CD4-positive, alpha-beta T cell (primary cell): ENCODE data around the gene KLF13. TPM values are rescaled to one million over a fixed set of nuclear protein-coding genes. Genes with fewer than 3 reads are reported as not detected.

Experiments
- ATAC-seq: fragments of 200-7000 bp; cut with Tn5 transposase; one replicate; pipeline ENCODE4 v1.10.0; 2022; ENCODE audit warnings: mild to moderate bottlenecking; ENCODE audit not compliant: poor library complexity
- CTCF ChIA-PET: fragments of 350-600 bp; sonication (Branson Sonifier 250); formaldehyde crosslinking; loops from one replicate; lab custom pipeline; 2021; ENCODE audit warnings: antibody characterized with exemption, inconsistent platforms; lab: Charles Lee
- POLR2A ChIA-PET: fragments of 350-600 bp; sonication (Branson Sonifier 250); formaldehyde crosslinking; loops from one replicate; lab custom pipeline; 2021; ENCODE audit warnings: antibody characterized with exemption, inconsistent platforms; lab: Charles Lee
- DNase-seq, 14 experiments: peaks; one replicate each; pipeline ENCODE4 v3.0.0-alpha.2; 2013 to 2020; ENCODE audit warnings: mixed read lengths in 2 of 14
- H3K27ac ChIP-seq, 2 donors: one replicate each; pipeline versions ENCODE4 v1.5.1 to v1.7.0; 2013; ENCODE audit warnings: low read length in 2 of 2, low read depth in 1 of 2, mild to moderate bottlenecking in 1 of 2
- H3K27me3 ChIP-seq, 2 experiments: 1 replicate in 1 of 2; 2 replicates in 1 of 2; pipeline versions ENCODE4 v1.6.1 to v1.7.0; 2013; ENCODE audit warnings: low read length in 2 of 2, control low read depth in 1 of 2, mild to moderate bottlenecking in 1 of 2, moderate library complexity in 1 of 2; ENCODE audit not compliant: insufficient read depth in 2 of 2, control insufficient read depth in 1 of 2
- H3K36me3 ChIP-seq: one replicate; pipeline ENCODE4 v1.6.1; 2013; ENCODE audit warnings: low read length, control low read depth; ENCODE audit not compliant: insufficient read depth
- H3K4me1 ChIP-seq: one replicate; pipeline ENCODE4 v1.6.1; 2013; ENCODE audit warnings: low read length, control low read depth; ENCODE audit not compliant: insufficient read depth
- H3K4me3 ChIP-seq: one replicate; pipeline ENCODE4 v1.5.1; 2013; ENCODE audit warnings: mild to moderate bottlenecking, low read length, moderate library complexity
- H3K9me3 ChIP-seq, 2 experiments: 1 replicate in 1 of 2; 2 replicates in 1 of 2; pipeline versions ENCODE4 v1.6.1 to v1.7.0; 2013; ENCODE audit warnings: low read length in 2 of 2, mild to moderate bottlenecking in 2 of 2, control low read depth in 1 of 2, moderate library complexity in 1 of 2; ENCODE audit not compliant: control insufficient read depth in 1 of 2, insufficient read depth in 1 of 2
- H3K27ac Mint-ChIP-seq: one replicate; pipeline ENCODE4 v1.8.0; 2020; ENCODE audit warnings: mixed read lengths
- H3K27me3 Mint-ChIP-seq: one replicate; pipeline ENCODE4 v1.8.0; 2021; ENCODE audit warnings: mixed read lengths
- H3K36me3 Mint-ChIP-seq: one replicate; pipeline ENCODE4 v1.8.0; 2021; ENCODE audit warnings: low read depth, mixed read lengths
- H3K4me1 Mint-ChIP-seq: one replicate; pipeline ENCODE4 v1.8.0; 2021; ENCODE audit warnings: low read depth, mixed read lengths
- H3K4me3 Mint-ChIP-seq: one replicate; pipeline ENCODE4 v1.8.0; 2020; ENCODE audit warnings: mild to moderate bottlenecking, mixed read lengths
- H3K9me3 Mint-ChIP-seq: one replicate; pipeline ENCODE4 v1.8.0; 2020; ENCODE audit warnings: mixed read lengths
- CTCF ChIP-seq: fragments of 200-600 bp; IDR thresholded peaks from one replicate; pipeline ENCODE4 v1.8.0; 2022; ENCODE audit warnings: antibody characterized with exemption, mild to moderate bottlenecking
- intact Hi-C, 2 experiments: fragments of 100-400 bp; cut with DNase I in 1 of 2; cut with micrococcal nuclease in 1 of 2; formaldehyde crosslinking; loops; one replicate each; pipeline versions ENCODE4 v1.15.1 to v1.9.0; 2023 to 2025; cut with DNase I, micrococcal nuclease
- total RNA-seq, 174 experiments: library from RNA in 2 of 174; stranded (reverse) in 2 of 174; gene quantifications; one replicate each; pipeline ENCODE4 v1.2.3 and lab custom pipeline; 2021 to 2026

KLF13 gene
- total RNA-seq, 2 experiments from 2014 or later: 284 to 308 TPM

DNA sequence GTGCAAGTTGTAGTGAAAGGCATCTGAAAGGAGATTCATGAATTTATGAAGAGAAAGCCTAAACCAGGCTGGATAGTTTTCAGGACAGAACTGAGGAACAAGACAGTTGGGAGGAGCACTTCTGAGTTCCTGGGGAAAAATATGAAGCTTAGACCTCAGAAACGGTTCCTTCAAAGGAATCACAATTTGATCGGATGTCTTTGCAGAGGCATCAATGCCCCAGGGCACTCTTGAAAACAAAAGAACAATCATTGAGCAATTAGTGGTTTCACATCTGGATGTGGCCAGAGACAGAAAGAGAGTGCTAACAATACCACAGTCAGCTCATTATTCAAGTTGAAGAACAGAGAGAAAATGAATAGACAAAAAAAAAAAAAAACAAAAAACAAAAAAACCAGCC is 86.2 kb downstream of the KLF13 start:
- H3K27ac Mint-ChIP-seq: no peak overlapping the region
- peaks cover 5% of the 10 kb centered on the region for H3K36me3 Mint-ChIP-seq
- intact Hi-C loops: no loop called here
- no peaks in the 10 kb centered on the region for H3K4me1 ChIP-seq
- POLR2A ChIA-PET: interaction anchor here (1.1 to 3.3 kb wide), 2 partner anchors 20 to 21 kb away, joined by 3 to 14 read pairs; no protein-coding TSS in a partner anchor
- H3K4me1 Mint-ChIP-seq: no peaks in the 10 kb centered on the region
- ATAC-seq (no peak), DNase-seq (no peak)
- H3K9me3 Mint-ChIP-seq: peaks cover 6% of the 10 kb centered on the region
- peaks cover 4 to 14% of the 10 kb centered on the region in 2 experiments for H3K9me3 ChIP-seq
- H3K4me3 ChIP-seq: no peak overlapping the region
- TF ChIP-seq CTCF: no peak
- H3K27me3 Mint-ChIP-seq: no peaks in the 10 kb centered on the region
- H3K27me3 ChIP-seq: no peaks in the 10 kb centered on the region
- CTCF ChIA-PET: interaction anchor here (0.6 kb wide), 1 partner anchor 80 kb away, joined by 3 read pairs; no protein-coding TSS in a partner anchor
- no peaks in the 10 kb centered on the region for H3K36me3 ChIP-seq
- no peak overlapping the region for H3K27ac ChIP-seq
- H3K4me3 Mint-ChIP-seq: no peak overlapping the region

DNA sequence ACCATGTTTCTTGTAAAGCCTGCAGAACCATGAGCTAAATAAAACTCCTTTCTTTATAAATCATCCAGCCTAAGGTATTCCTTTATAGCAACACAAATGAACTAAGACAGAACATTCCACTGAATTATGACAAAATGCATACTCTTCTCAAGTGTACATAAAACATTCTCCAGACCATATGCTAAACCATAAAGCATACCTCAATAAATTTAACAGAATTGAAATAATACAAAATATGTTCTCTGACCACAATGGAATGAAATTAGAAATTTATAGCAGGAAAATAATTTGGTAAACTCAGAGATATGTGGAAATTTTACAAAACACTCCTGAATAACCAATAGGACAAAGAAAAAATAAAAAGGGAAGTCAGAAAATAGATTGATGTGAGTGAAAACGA is 88.6 kb downstream of the KLF13 start:
- Histone ChIP-seq H3K36me3 (no peaks in the 10 kb centered on the region), H3K27ac (no peak overlapping the region), H3K27me3 (no peaks in the 10 kb centered on the region), H3K4me1 (no peaks in the 10 kb centered on the region), H3K4me3 (no peak overlapping the region), H3K9me3 (peaks cover 10 to 15% of the 10 kb centered on the region in 2 experiments)
- no peaks in the 10 kb centered on the region for H3K27me3 Mint-ChIP-seq
- TF ChIP-seq CTCF: no peak
- no peak overlapping the region for H3K4me3 Mint-ChIP-seq
- H3K9me3 Mint-ChIP-seq: peaks cover 13% of the 10 kb centered on the region
- no peak overlapping the region for H3K27ac Mint-ChIP-seq
- CTCF ChIA-PET: interaction anchor here (1.5 kb wide), 1 partner anchor 8 kb away, joined by 3 read pairs; no protein-coding TSS in a partner anchor
- H3K36me3 Mint-ChIP-seq: peaks cover 4% of the 10 kb centered on the region
- DNase-seq: no peak
- POLR2A ChIA-PET: no interaction called here
- intact Hi-C loops: no loop called here
- no peak for ATAC-seq
- no peaks in the 10 kb centered on the region for H3K4me1 Mint-ChIP-seq

GRCh38 chr15:31419820-31420219 is 93.2 kb downstream of the KLF13 start:
- no peak for ATAC-seq
- H3K9me3 ChIP-seq: peaks cover 15 to 16% of the 10 kb centered on the region in 2 experiments
- intact Hi-C loops: no loop called here
- H3K4me3 ChIP-seq: no peak overlapping the region
- POLR2A ChIA-PET: interaction anchor here (0.9 to 1.8 kb wide), 2 partner anchors 15 to 94 kb away, joined by 3 to 5 read pairs; no protein-coding TSS in a partner anchor
- no peaks in the 10 kb centered on the region for H3K27me3 Mint-ChIP-seq
- CTCF ChIA-PET: interaction anchor here (0.7 kb wide), 1 partner anchor 69 kb away, joined by 3 read pairs; no protein-coding TSS in a partner anchor
- no peak for DNase-seq
- peaks cover 17% of the 10 kb centered on the region for H3K9me3 Mint-ChIP-seq
- H3K4me3 Mint-ChIP-seq: no peak overlapping the region
- no peaks in the 10 kb centered on the region for H3K27me3 ChIP-seq
- H3K27ac Mint-ChIP-seq: no peak overlapping the region
- no peak overlapping the region for H3K27ac ChIP-seq
- no peaks in the 10 kb centered on the region for H3K36me3 ChIP-seq
- H3K4me1 Mint-ChIP-seq: no peaks in the 10 kb centered on the region
- H3K4me1 ChIP-seq: no peaks in the 10 kb centered on the region
- TF ChIP-seq CTCF: no peak
- peaks cover 4% of the 10 kb centered on the region for H3K36me3 Mint-ChIP-seq
